DMS 273 (cell line): ENCODE measurements around the gene LRP1B.
A peak's percentile ranks its signal among the peaks of the same experiment; 100 is the strongest.

Experiments used
- DNase-seq: peaks from one replicate; lab custom pipeline; 2025; ENCODE audit not compliant: unreplicated experiment; lab: John Stamatoyannopoulos, UW

The LRP1B gene

GRCh38 chr2:141791521-141791920 lies 339.3 kb downstream of the LRP1B start:
- no peak for DNase-seq

GRCh38 chr2:141782574-141782973 lies 348.2 kb downstream of the LRP1B start:
- peak; percentile 13 for DNase-seq

GRCh38 chr2:141778315-141778835 lies 352.4 kb downstream of the LRP1B start:
- DNase-seq: peak; percentile 11

GRCh38 chr2:141770530-141770929 lies 360.3 kb downstream of the LRP1B start:
- no peak for DNase-seq

- no peak for DNase-seq
These were observed 363.1 kb downstream of the LRP1B start for GRCh38 chr2:141767691-141768090.

- no peak for DNase-seq
These were observed 363.8 kb downstream of the LRP1B start for GRCh38 chr2:141767051-141767450.

- peak; percentile 25 for DNase-seq
These were observed 364.6 kb downstream of the LRP1B start for GRCh38 chr2:141766225-141766624.

GRCh38 chr2:141748616-141749015 lies 382.2 kb downstream of the LRP1B start:
- no peak for DNase-seq

GRCh38 chr2:141741652-141742051 lies 389.2 kb downstream of the LRP1B start:
- DNase-seq: no peak

GRCh38 chr2:141737492-141738255 lies 393.1 kb downstream of the LRP1B start:
- DNase-seq: no peak

GRCh38 chr2:141736466-141736865 lies 394.4 kb downstream of the LRP1B start:
- DNase-seq: no peak

- peak; percentile 95 for DNase-seq
These were observed 401.9 kb downstream of the LRP1B start for GRCh38 chr2:141728886-141729285.

- DNase-seq: peak; percentile 23
These were observed 402.7 kb downstream of the LRP1B start for GRCh38 chr2:141728142-141728541.

- no peak for DNase-seq
These were observed 406.4 kb downstream of the LRP1B start for GRCh38 chr2:141724426-141724825.

- no peak for DNase-seq
These were observed 407.0 kb downstream of the LRP1B start for GRCh38 chr2:141723814-141724213.

GRCh38 chr2:141720476-141720875 lies 410.3 kb downstream of the LRP1B start:
- DNase-seq: no peak

GRCh38 chr2:141714496-141714895 lies 416.3 kb downstream of the LRP1B start:
- no peak for DNase-seq

- peak; percentile 37 for DNase-seq
These were observed 419.2 kb downstream of the LRP1B start for GRCh38 chr2:141711627-141712026.

- DNase-seq: no peak
These were observed 420.1 kb downstream of the LRP1B start for GRCh38 chr2:141710589-141711239.

- no peak for DNase-seq
These were observed 421.1 kb downstream of the LRP1B start for GRCh38 chr2:141709756-141710155.

GRCh38 chr2:141707486-141707885 lies 423.3 kb downstream of the LRP1B start:
- no peak for DNase-seq

- DNase-seq: no peak
These were observed 426.3 kb downstream of the LRP1B start for GRCh38 chr2:141704541-141704940.
